Activated CD8-positive, alpha-beta memory T cell treated with anti-CD3 and anti-CD28 coated beads for 1 hour (primary cell): Measurements from ENCODE around the gene CELF4.

Experiments used
- DNase-seq, 2 donors: peaks; one replicate each; pipeline ENCODE4 v3.0.0-alpha.2; 2020; ENCODE audit warnings: low read depth in 1 of 2; ENCODE audit errors: extremely low read depth in 1 of 2

Gene CELF4

GRCh38 chr18:37565101-37565976 is at the start of gene CELF4:
Gene CELF4, minus strand, starts transcription at chr18:37565798.
- no peak for DNase-seq

GRCh38 chr18:37613253-37613565 is 47.6 kb upstream of the CELF4 start:
- no peak for DNase-seq

DNA sequence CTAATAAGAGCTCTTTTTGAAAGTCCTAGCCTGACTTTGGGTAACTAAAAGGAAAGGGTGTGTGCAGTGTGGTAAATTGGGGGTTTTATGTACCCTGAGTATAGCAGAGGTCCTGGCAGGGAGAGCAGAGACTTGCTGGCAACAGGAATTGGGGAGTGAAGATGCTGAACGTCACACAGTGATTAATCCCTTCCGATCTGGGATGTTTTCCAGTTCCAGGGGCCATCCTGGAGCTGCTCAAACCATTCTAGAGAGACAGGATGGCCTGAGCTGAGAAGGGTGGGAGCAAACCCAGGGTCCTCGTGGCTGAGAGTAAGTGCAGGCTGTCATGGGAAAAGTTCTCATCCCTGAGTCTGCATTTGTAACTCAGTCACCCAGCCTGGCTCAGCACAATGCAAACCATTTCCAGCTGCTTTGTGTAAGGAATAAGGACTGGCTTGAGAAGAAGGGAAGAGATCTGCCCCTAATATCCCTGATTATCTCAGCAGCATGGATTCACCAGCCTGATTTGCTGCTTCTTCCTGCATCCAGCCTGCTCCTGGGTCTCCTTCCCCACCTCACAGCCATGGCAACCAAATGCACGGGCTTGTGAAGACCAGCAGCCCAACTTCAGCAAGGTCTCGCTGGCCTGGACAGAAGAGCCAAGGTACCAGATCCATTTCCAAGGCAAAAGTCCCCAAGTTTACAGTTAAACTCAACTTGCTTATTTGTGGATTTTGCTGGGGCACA is 47.1 kb upstream of the CELF4 start:
- no peak for DNase-seq

DNA sequence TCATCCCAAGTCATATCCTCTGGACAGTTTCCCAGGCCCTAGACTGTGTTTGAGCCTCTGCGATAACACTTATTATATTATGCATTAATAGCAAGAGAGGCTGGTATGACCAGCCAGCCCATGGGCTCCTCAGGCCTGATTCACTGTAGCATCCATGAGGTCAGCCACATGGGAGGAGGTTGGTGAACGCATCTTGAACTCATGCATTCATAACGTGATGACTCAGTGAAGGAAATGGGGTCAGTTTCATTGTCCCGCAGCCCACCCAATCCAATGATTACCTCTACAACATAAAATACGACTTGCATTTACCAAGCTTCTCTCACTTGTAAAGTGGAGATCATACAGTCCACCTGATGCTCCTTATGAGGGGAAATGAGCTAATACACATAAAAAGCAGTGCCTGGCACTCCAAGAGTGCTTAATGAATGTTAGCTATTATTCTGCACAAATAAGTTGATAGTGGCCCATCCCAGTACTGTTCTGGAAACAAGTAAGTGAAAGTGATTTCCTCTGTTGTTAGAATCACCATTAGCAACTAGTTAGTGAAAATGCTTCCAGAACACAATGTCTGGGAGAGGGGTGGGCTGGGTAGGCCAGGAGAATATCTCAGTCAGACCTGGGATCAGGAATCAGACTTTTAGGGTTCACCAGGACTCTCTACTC is 46.1 kb upstream of the CELF4 start:
- DNase-seq = no peak

DNA sequence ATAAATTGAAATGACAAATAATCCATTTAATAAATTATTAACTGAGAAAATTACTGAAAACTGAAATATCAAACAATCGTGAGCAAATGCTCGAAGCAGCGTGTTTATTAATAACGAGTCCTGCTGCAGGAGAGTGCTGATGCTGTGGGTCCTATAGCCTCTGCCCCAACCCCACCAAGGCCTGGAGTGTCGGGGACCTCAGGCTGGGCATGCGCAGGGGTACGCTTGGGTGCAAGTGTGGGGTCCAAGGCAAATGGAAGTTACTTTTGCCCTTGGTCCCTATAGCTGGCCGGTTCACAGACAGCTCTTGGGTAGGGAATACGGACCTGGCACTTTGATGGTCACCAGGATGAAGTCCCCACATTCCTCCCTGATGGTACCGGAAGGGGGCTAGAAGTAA is 43.3 kb upstream of the CELF4 start:
- DNase-seq = no peak

DNA sequence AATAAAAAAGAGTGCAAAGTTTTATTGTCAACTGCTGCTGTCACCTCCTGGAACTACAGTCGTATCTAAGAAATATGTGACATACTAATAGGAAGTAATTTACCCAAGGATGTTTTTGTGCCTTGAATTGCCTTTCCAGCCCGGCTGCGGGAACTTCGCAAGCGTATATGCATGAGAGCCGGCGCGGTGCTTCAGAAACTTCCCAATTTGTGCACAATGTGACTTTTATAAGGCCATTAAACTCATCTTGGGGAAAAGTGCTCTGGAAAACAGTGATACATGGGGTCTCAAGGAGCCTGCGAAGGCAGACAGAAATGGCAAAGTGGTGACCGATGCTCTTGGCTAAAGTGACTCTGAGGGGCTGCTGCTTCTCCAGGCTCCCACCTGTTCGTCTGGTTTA is 41.7 kb upstream of the CELF4 start:
- DNase-seq = no peak

DNA sequence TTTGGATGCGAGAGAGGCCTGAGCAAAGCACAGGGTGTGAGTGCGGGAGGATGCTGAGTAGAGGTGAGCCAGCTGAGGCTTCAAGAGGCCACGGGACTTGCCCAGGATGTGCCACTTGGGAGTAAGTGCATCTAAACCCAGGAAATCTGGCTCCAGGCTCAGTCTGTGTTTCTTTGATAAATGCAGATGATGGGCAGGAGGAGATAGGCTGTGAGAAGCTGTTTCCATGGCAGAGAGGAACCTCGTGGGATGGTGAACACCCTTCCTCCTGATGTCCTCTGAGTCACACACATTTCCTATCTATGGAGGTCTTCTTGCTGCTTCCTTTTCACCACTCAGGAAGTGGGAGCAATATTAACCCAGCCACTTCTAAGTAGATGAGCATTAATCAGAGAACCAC is 38.4 kb upstream of the CELF4 start:
- DNase-seq = no peak

DNA sequence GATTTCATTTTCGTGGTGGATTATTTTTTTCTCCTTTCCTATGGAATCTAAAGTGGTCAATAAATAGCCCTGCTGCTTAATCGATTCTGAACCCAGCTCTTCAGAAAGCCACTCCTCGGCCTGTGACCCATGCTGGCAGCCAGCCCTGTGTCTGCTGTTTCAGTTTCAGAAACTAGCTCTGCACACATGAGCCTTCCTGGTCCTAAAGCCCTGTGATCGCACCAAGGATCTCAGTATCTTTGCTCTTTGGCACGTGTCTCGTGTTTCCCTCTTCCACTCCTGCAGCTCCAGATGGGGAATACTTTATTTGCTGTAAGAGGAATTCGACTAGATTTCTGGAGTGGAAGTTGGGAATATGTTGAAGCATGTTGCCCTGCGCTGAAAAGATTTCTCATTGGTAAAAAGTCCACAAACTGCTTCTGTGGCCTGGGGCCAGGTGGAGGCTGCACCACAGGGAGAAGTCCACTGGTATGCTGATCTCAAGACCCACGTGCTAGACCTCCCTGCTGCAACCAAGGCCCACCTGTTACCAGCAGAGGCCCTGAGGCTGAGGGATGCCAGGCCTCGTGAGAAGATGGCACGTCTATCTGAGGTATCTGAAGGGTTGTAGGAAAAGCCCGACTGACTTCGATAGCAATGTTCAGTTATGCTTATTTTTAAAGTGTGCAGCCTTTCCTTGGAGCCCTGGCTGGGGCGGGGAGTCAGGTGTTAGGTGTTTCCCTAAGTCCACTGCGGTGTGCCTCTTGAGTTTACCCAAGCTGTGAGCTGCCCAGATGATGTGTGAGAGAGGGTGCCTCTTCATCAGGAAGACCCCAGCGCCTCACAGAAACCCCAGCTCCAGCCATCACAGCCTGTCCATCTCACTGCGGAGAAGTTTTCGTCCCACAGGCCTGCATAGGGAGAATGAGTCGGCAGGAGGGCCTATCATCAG is 33.6 kb upstream of the CELF4 start:
- no peak for DNase-seq

- DNase-seq = no peak
These were observed 32.8 kb upstream of the CELF4 start for GRCh38 chr18:37598396-37598795.

- DNase-seq = no peak
These were observed 24.7 kb upstream of the CELF4 start for GRCh38 chr18:37590346-37590745.

- no peak for DNase-seq
These were observed 22.7 kb upstream of the CELF4 start for GRCh38 chr18:37588289-37588688.

GRCh38 chr18:37586656-37587225 is 21.1 kb upstream of the CELF4 start:
- no peak for DNase-seq

DNA sequence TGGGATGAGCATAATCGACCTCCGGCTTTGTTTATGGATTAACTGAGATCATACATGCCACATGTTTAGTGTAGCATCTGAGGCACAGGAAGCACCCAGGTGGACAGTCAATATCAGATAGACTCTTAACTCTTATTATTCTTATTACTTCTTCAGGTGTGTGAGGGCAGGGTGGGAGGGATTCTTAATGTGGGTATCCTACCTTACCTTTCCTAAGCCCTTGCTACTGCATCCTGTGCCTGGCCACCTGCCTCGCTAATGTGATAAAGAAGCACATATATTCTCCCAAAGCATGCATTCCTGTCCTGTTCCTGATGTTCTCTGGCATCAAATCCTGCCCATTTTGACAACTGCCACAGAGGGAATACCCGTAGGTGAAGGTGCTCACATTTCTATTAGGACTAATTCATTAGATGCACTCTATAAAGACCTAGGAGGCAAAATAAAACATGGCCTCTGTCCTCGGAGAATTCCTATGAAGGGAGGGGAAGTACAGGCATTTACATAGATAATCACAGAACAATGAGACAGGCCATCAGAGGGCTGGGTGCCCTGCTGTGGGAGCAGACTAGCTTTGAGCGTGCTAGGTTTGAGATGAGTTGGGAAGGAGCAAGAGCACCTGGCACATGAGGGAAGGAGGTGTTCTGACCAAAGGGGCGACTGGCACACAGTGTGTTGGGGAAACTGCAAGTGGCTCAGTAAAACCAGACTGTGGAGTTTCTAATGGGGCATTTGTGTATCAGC is 19.5 kb upstream of the CELF4 start:
- no peak for DNase-seq

GRCh38 chr18:37584217-37584616 is 18.6 kb upstream of the CELF4 start:
- no peak for DNase-seq

DNA sequence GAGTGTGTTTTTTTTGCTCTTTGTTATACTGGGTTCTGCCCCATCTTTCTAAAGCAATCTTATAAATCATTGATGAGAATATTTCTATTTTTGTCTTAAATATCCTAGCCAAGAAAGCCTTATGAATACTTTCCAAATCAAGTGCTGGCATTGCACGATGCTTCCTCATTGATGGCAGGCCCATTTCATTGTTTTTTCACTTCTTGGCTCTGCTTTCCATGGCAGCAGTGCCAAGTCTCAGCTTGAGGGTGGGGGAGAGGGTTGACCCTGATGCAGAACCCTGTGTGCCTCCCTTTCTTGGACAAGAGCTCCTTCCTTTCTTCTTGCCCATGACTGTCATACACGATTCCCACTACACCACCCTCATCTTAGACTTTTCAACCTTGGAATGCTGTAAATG is 16.7 kb upstream of the CELF4 start:
- DNase-seq = no peak

DNA sequence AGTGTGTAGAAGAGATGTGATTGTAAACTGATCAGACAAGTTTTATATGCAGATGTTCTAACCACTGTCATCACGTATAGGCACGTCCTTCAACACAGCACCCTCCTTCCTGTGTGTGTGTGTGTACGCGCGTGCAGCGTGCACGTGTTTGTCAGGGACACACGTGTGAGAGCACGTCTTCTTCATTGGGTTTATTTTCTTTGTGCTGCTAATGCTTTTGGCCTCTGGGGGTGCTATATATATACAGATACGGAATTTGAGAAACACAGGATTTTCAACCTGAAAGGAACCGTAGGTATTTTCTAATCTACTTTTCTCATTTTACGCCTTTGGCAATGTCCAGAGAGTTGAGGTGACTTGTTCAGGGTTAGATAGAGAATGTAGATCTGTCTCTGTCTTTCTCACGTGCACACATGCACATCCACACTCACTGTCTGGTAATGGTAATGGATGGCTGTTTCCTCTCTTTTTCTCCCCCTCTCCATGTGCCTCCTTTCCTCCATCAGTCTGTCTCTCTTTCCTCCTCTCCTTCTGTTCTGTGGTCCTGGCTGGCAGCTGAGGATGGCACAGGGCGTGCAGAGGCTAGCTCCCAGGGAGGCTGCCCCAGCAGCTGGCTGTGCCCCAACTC is 13.4 kb upstream of the CELF4 start:
- DNase-seq = no peak

- DNase-seq = no peak
These were observed 12.6 kb upstream of the CELF4 start for GRCh38 chr18:37578182-37578678.

DNA sequence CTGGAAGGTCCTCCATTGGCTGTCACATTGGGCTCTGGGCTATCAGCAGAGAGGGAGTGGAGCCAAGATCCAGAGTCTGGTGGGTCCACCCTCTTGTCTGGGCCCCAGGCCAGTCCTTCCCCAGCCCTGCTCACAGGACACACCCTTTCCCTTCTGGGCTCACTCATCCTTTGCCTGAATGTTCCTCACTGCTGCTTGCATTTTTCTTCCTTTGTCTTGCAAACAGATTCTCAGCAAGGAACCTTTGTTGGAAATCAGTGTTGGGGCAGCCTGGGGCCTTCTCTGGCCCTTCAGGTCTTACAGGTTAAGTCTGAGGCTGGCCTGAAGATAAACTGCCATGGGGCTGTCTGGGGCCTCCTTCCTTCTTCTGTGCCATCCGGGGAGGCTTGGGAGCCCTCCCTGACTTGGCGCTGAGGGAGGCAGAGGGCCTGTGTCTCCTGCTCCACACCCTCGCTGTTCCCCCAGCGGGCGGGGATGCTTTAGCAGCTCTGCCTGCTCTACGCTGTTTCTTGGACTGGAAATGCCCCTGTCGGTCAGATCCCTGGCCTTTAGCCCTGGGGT is 11.5 kb upstream of the CELF4 start:
- no peak for DNase-seq

GRCh38 chr18:37575646-37576045 is 10.0 kb upstream of the CELF4 start:
- no peak for DNase-seq
